NCI-H2196 treated with DMSO at 0.1 percent for 48 hours (cell line): Measurements from ENCODE around the gene ARHGEF25.

ENCODE experiments used
- DNase-seq: peaks from one replicate; lab custom pipeline; 2025; ENCODE audit not compliant: unreplicated experiment; lab: John Stamatoyannopoulos, UW

Gene ARHGEF25

DNA sequence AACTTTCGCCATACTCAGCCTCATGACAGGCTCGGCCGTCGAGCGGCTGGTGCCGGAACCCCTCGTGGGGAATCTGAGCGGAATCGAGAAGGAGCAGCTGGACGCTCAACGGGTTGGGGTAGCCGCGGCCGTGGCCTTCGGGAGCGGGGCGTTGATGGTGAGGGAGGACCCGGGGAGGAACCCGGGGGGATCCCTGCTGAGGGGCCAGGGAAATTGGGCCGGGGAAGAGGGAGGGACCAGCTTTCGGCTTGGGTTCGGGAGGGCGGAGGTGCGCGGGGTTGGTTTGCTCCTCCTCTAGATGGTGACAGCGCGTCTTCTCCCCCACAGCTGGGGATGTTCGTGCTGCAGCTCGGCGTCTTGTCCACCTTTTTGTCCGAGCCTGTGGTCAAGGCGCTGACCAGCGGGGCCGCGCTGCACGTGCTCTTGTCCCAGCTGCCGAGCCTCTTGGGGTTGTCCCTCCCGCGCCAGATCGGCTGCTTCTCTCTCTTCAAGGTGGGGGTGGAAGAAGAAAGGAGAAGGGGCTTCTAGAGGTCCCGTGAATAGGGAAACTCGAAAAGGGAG is 9.8 kb downstream of the ARHGEF25 start:
- DNase-seq: no peak

DNA sequence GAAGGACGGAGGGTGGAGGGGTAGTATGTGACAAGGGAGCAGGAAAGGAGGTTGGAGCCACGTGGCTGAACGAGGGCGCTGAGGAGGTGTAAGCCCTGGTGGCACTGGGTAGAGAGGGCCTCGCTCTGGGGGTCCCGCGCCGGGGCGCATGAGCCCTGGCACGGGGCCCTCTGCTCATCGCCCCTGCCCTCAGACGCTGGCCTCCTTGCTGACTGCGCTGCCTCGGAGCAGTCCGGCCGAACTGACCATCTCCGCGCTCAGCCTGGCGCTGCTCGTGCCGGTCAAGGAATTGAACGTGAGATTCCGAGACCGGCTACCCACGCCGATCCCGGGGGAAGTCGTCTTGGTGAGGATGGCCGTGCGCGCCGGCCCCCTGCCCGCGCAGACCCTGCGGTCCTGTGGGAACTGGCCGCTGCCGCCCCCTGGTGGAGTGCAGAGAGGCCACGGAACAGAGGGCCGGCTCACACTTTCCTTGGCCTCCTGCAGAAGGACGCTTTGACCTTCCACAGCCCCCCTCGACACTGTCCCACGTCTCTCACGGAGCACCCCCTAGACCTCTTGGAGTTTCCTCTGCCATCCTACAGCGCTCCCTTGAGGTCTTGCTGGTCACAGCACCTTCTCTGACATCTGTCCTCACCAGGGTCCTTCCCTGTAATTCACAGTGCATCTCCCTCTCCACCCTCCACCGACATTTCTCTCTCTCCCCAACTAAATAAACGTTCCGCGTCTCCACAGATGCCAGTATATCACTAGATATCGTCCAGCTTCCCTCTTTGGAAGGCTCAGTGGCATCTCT is 10.5 kb downstream of the ARHGEF25 start:
- no peak for DNase-seq

DNA sequence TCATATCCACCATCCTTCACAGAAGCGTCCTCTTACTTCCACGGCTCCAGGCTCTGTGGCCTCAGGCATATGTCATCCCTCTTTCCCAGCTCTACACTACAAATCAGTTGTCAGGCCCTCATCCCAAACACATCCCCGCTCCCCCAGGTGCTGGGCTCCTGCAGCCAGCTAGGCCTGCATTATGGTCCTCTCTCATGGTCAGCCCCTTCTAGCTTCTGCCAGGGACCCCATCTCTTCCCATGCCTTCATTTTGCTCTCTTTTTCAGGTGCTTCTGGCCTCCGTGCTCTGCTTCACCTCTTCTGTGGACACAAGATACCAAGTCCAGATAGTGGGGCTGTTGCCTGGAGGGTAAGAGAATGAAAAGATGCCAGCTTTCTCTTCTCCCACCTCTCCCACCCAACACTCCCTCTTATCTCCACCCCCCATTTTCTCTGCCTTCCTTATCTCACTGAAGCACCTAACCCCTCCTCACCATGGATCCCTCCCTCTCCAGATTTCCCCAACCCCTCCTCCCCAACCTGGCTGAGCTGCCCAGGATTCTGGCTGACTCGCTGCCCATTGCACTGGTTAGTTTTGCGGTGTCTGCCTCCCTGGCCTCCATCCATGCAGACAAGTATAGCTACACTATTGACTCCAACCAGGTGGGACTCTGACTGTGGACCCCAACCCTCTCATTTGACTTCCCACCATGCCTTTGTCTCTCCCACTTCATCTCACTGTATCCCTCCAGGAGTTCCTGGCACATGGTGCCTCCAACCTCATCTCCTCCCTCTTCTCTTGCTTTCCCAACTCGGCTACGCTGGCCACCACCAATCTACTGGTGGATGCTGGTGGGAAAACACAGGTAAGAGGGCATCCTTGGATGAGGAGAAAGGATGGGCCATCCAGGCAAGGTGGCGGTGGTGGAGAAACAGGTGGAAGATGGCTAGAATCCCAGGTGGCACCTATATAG is 11.3 kb downstream of the ARHGEF25 start:
- DNase-seq: no peak

DNA sequence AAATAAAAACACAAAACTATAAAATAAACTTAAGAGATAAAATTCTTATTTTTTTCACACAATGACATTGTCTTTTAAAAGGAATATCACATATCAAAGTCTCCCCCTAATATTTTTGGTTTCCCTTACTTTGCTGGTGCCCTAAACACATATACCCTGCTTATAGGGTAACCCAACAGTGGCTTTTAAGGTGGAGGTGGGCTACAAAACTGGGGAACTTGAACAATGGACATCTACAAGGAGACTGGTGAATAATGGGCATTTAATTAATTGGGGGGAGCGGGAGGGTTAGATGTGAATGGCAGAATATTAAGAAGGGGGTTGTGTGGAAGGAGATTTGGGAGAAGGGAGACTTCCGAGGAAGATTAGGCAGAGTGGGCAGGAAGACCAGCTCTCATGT is 12.2 kb downstream of the ARHGEF25 start:
- DNase-seq: no peak

DNA sequence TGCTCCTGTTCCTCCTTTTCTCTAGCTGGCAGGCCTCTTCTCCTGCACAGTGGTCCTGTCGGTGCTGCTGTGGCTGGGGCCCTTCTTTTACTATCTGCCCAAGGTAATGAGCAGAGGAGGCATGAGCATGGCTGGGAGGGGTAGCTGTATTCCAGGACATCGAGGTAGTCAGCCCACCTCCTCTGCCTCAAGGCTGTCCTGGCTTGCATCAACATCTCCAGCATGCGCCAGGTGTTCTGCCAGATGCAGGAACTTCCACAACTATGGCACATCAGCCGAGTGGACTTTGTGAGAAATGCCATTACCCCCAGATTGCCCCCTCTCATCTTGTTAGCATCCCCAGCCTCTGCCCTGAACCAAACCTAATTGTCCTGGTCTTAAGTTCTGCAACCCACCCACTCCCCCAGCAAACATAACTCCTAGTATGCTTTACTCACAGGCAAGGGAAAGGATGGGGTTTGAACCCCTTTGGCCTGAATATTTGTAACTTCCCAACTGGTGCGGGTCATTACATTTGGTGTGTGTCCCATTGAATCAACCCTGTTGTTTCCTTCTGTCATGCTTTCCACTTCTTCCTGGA is 12.7 kb downstream of the ARHGEF25 start:
- no peak for DNase-seq

DNA sequence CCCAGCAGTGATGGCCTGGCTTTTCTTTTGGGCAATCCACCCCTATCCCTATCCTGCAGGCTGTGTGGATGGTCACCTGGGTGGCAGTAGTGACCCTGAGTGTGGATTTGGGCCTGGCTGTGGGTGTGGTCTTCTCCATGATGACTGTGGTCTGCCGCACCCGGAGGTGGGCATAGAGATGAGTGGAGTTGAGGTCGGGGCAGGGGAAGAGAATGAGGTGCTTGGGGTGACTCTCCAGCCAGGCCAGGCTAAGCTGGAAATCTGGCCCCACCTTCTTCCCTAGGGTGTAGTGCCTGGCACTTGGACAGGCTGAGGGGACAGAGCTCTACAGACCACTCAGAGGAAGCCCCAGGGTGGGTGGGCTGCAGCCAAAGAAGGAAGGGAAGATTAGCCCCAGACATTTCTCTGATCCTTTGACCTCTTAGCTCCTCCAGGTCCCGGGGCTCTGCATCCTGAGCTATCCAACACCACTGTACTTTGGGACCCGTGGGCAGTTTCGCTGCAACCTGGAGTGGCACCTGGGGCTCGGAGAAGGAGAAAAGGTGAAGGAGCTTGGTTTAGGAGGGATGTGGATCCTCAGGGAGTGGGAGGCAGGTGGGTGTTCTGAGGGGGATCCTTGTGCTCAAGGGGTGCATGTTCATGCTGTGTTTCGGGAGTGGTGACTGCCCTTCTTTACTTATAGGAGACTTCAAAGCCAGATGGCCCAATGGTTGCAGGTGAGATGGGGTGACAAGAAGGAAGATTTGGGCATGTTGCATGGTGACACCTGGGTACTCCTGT is 13.4 kb downstream of the ARHGEF25 start:
- DNase-seq: no peak

DNA sequence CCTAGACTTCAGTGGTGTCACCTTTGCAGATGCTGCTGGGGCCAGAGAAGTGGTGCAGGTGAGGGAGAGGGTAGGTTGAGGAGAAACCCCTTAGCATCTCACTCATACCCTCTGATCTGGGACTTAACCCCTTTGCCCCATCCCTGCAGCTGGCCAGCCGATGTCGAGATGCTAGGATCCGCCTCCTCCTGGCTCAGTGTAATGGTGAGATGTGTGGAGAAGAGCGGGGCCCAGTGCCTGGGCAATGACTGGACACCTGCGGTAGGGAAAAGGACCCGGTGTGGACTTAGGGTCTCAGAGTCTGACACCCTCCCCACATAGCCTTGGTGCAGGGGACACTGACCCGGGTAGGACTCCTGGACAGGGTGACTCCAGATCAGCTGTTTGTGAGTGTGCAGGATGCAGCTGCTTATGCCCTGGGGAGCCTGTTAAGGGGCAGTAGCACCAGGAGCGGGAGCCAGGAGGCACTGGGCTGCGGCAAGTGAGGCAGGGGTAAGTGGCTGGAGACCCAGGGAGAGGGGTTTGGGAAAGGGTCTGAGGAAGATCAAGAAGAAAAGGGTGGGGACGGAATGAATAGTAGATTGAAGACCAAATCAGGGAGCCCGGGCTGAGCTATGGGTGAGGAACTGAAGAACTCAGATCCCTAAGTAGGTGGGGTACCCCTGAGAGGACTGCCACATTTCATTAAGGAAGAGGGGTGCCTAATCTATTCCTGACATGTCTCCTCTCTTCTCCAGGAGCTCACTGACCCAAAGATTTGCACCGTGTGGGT is 14.2 kb downstream of the ARHGEF25 start:
- DNase-seq: no peak

DNA sequence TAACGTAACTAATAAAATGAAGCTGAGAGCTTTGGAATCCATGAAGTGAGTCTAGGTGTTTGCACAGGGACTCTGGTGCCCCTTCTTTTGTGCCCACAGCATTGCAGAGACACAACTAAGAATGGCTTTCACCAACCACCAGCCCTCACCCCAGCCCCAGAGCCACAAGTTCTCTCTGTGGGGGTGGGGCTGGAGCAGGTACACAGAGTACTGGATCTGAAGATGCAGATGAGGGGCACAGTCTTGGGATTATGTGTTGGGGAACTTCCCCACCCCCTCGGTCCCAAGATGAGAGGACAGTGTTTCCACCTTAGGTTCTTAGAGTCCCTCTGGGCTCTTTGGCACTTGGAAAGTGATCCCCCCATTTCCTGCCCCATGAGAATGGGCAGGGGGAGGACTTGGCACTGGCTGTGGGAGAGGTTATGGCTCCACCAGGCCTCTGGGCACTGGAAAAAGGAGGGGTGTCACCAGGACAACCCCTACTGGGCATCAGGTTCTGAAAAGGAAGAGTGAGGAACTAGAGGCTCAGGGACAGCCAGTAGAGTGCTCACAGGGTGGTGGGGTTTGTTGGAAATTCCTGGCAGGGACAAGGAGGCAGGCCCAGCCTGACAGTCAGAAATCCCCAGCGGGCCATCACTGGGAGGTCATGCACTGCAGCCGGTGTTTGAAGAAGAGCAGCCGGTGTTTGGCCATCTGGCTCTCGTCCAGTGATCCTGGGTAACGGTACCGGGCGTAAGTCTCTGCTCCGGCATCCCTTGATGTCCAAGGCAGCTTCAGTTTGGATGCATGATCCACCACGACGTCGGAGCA is 15.1 kb downstream of the ARHGEF25 start:
- no peak for DNase-seq

DNA sequence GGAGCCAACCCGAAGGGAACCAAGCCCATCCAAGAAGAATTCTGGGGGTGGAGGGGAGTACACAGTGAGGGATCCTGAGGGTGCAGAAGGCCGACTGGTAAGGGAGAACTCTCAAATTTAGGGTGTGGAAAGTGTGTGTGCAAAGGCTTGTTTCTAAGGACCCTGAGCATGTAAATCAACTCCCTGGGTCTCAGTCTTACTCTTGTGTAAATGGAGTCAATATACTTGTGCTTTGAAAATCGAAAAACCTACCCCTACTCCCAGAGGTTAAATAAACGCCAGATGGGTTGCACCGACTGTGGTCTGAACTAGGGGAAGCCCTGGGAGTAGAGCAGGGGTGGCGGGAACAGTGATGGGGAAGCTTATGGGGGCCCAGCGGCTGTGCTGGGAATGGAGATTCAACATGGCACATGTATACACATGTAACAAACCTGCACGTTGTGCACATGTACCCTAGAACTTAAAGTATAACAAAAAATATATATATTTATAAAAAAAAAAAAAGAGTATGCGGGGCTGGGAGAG is 15.7 kb downstream of the ARHGEF25 start:
- DNase-seq: no peak

DNA sequence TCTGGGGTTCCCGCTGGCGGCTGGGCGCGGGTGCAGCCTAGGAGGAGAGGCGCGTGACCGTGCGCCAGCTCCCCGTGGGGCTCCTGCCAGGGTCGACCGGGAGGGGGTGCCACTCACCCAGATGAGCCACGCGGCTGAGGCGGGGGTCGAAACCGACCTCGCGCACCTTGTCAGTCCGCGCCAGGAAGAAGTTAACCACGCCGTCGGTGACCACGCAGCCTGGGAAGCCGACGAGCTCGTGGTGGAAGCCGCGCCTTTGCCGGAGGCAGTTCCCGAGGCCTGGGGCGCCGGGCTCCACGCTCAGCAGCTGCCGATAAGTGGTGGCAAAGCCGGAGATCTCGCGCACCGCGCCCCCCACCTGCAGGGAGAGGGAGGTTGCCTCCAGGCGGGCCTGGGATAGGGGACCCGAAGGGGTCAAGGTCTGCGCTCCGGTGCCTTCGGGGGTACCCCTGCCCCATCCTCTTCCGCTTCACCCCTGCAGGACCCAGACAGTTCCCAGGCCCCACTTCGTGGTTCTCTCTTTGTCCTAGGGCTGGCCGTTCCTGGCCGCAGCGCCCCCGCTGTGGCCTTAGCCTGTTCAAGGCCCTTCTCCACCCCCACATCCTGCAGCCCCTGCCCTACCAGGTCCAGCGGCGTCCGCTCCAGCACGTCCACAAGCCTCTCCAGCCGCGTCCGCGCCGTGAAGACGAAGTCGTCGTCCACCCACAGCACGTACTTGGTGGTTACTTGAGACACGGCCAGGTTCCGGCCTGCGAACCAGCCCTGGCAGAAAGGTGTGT is 16.5 kb downstream of the ARHGEF25 start:
- DNase-seq: no peak

DNA sequence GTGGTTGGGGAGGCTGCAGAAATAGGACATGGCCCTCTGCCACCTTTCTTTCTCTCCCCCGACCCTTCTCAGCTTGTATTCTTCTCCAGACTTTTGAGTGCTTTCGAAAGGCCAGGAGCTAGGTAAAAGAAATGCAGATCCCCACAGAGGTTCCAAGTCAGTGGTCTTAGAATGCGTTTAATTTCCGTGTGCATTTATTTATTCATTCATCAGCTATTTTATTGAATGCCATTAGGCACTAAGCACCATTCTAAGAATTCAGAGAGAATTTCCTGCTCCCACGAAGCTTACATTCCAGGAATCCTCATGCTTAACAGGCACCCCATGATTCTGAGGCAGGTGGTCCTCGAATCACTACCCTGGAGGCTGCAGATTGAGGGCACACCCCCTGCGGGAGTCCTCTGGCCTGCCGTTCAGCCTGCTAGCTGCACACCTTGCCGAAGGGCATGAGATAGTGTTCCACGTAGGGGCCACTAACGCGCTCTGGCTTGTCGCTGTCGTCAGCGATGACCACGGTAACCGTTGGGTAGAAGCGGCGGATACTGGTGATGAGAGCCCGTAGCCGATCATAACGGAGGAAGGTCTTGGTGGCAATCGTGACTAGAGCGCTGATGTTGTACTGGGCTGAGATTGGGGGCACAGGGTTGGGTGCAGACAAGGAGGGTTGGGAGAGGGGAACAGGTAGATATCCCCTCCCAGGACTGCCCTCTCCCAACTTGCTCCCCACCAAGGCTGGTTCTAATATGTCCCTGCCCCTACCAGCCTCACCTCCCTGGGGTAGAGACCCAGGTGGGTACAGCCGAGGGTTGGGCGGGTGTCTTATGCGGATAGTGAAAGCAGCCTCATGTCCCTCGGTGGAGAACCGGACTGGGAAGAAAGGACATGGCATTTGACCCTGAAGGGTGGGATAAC is 17.3 kb downstream of the ARHGEF25 start:
- DNase-seq: no peak

DNA sequence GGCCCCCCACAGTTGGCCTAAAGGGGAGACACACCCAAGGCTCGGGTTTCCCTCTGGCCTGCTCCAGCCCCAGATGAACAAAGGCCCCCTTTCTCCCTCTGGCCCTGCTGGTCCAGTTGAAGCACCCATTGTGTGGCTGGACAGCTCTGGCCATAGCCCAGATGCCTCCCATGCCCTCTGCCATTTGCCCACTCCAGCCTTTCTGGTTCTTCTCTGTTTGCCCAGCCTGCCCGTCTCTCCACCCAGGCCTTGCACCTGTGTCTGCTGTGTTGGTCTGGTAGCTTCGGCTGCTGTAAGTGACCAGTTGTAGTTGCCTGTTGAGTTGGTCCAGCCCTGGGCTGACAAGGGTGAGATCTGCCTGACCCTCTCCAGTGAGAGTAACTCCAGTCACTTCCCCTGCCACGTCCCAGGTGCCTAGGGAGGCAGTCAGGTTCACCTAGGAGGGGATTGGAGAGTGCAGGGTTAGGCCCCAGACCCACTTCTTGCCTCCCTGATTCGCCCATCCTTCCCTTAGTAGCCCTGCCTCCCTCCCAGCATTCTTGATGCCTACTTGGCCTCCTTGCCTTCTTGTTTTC is 18.7 kb downstream of the ARHGEF25 start:
- DNase-seq: no peak

DNA sequence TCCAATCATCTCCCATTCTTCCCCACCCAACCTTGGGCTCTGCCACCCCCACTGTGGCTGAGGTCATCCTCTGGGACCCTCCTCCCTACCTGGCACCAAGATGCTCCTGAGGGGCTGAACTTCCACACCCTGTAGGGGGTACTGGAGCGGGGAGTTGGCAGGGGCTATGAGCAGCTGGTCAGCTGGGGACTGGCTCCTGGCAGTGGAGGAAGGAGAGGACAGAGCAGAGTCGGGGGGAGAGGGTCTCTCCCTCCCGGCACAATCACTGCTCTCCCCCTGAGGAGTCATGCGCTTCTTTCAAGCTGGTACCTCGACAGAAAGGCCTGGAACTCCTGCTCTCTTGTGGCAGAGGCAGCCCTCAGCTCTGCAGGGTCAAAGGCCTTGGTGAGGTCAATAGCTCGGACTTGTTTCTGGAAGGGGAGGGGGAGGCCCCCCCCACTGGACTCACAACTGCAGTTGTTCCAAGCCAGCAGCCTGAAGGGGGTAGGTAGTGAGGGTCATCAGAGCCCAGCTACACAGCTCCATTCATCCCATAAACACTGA is 19.7 kb downstream of the ARHGEF25 start:
- no peak for DNase-seq

DNA sequence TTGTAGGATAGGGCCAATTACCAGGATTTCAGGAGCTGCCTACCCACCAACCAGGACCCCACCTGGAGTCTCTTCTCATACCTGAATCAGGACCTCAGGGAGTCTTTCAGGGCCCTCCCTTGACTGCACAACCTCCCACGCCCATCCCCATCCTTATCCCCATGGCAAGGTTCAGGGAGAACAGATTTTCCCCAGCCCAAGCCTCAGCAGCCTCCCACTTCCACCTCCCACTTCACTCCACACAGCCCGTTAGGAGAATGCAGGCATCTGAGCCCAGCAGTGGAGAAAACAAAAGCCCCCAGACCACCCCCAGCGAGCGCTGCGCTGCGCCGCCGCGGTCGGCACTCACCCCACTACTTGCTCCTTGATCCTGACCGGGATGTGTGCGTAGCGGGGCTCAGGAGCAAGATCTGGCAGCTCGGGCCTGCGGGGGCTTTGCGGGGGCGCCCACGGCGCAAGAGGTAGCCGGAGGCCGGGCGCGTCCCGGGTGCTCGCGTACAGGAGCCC is 20.4 kb downstream of the ARHGEF25 start:
- DNase-seq: no peak

DNA sequence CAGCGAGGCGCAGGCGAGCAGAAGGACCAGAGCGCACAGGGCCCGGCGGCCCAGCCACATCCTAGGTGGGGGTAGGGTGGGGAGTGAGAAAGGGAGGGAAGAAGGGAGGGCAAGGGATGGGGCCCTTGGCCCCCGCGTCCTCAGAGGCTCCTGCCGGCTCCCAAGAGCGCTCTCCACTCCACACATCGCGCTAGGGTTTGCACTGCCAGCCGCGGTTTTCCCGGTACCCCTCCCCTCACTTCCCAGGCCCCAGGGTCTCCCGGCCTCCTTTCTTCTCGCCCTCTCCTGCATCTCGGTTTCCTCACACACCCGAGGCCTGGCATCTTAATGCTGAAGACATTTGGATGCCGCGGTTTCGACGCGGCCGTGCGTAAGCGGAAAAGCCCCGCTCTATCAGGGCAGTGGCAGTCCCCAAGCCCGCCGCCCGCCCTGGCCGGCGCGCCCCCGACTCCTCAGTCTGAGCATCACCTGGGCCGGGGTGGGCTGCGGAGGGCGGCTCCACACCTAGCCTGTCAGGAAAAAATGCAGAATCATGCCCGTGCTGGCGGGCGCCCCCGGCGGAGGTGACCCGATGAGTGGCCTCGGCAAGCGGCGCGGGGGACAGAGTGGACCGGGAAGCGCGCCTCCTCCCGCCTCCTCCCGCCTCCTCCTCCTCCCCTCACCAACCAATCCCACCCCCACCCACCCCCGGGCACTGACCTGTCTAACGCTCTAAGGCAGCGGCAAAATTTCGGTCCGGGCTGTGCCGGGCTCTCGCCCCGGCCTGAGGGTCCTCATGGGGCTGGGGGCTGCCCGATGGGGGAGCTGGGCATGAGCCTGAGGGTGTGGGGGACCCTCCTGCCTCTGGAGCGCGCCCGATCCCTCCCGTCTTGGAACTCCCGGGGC is 21.1 kb downstream of the ARHGEF25 start:
- no peak for DNase-seq
